B cell (primary cell): ENCODE results near the gene CNIH1. TPM values are rescaled to one million over a fixed set of nuclear protein-coding genes. Genes with fewer than 3 reads are reported as not detected.

Source experiments
- ATAC-seq: fragments of 200-7000 bp; cut with Tn5 transposase; one replicate; pipeline ENCODE4 v1.10.0; 2021; ENCODE audit warnings: low read depth, mild to moderate bottlenecking, moderate number of reproducible peaks, moderate library complexity
- CTCF ChIA-PET: fragments of 350-600 bp; sonication (Branson Sonifier 250); formaldehyde crosslinking; loops from one replicate; lab custom pipeline; 2021; ENCODE audit warnings: antibody characterized with exemption, inconsistent platforms; lab: Charles Lee
- POLR2A ChIA-PET: fragments of 350-600 bp; sonication (Branson Sonifier 250); formaldehyde crosslinking; loops from one replicate; lab custom pipeline; 2021; ENCODE audit warnings: antibody characterized with exemption; lab: Charles Lee
- DNase-seq: peaks from one replicate; pipeline ENCODE4 v3.0.0; 2013
- H2AFZ ChIP-seq: 2 replicates; pipeline ENCODE4 v1.6.1; 2012; ENCODE audit warnings: mild to moderate bottlenecking, low read depth, low read length; ENCODE audit not compliant: insufficient read depth, poor library complexity, severe bottlenecking
- H3K27ac ChIP-seq, 2 donors: 1 replicate in 1 of 2; 2 replicates in 1 of 2; pipeline ENCODE4 v1.5.1; 2012 to 2013; ENCODE audit warnings: low read length in 2 of 2, mild to moderate bottlenecking in 2 of 2, moderate library complexity in 1 of 2
- H3K27me3 ChIP-seq, 4 experiments: fragments of 200-600 bp in 1 of 4; sonication (generic) in 1 of 4; replicated peaks in 1 of 4; 1 replicate in 2 of 4; 2 replicates in 2 of 4; pipeline versions ENCODE4 v1.6.1 to v1.7.0; 2013 to 2016; ENCODE audit warnings: low read length in 3 of 4, mild to moderate bottlenecking in 2 of 4, mixed read lengths in 1 of 4, moderate library complexity in 1 of 4; ENCODE audit not compliant: insufficient read depth in 4 of 4, control insufficient read depth in 3 of 4; ENCODE audit errors: control extremely low read depth in 1 of 4
- H3K36me3 ChIP-seq, 2 experiments: replicated peaks in 1 of 2; 1 replicate in 1 of 2; 2 replicates in 1 of 2; pipeline versions ENCODE4 v1.6.1 to v1.7.1; 2013; ENCODE audit warnings: low read length in 1 of 2; ENCODE audit not compliant: insufficient read depth in 2 of 2, control insufficient read depth in 1 of 2; ENCODE audit errors: control extremely low read depth in 1 of 2, extremely low read depth in 1 of 2
- H3K4me1 ChIP-seq, 2 donors: fragments of 200-600 bp in 1 of 2; sonication (generic) in 1 of 2; 1 replicate in 1 of 2; 2 replicates in 1 of 2; pipeline versions ENCODE4 v1.5.1 to v1.6.1; 2013 to 2017; ENCODE audit warnings: low read length in 2 of 2; ENCODE audit not compliant: control insufficient read depth in 2 of 2, insufficient read depth in 2 of 2
- H3K4me2 ChIP-seq: replicated peaks from 2 replicates; pipeline ENCODE3; 2012; ENCODE audit warnings: mild to moderate bottlenecking, low read depth, low read length; ENCODE audit not compliant: poor library complexity, severe bottlenecking
- H3K4me3 ChIP-seq, 5 experiments: fragments of 200-600 bp in 1 of 5; sonication (generic) in 1 of 5; 1 replicate in 3 of 5; 2 replicates in 2 of 5; pipeline versions ENCODE4 v1.5.1 to v1.7.0; 2011 to 2016; ENCODE audit warnings: low read length in 4 of 5, mild to moderate bottlenecking in 4 of 5, low read depth in 2 of 5, control low read depth in 1 of 5, moderate library complexity in 1 of 5; ENCODE audit not compliant: insufficient read depth in 1 of 5; ENCODE audit errors: control extremely low read depth in 1 of 5, extremely low read depth in 1 of 5
- H3K79me2 ChIP-seq: fragments of 200-600 bp; sonication (generic); one replicate; pipeline ENCODE4 v1.6.0; 2016; ENCODE audit warnings: low read length; ENCODE audit not compliant: control insufficient read depth, insufficient read depth
- H3K9ac ChIP-seq: fragments of 200-600 bp; sonication (generic); 2 replicates; pipeline ENCODE4 v1.6.1; 2017; ENCODE audit warnings: mild to moderate bottlenecking, low read length, moderate library complexity
- H3K9me3 ChIP-seq, 3 donors: one replicate each; pipeline versions ENCODE4 v1.6.1 to v1.7.1; 2013; ENCODE audit warnings: low read length in 2 of 3; ENCODE audit not compliant: control insufficient read depth in 2 of 3, insufficient read depth in 1 of 3; ENCODE audit errors: control extremely low read depth in 1 of 3
- H4K20me1 ChIP-seq: 2 replicates; pipeline ENCODE4 v1.6.0; 2012; ENCODE audit warnings: mild to moderate bottlenecking, low read length; ENCODE audit not compliant: insufficient read depth, control insufficient read depth, poor library complexity, severe bottlenecking
- H3K27ac Mint-ChIP-seq: one replicate; pipeline ENCODE4 v1.8.0; 2021; ENCODE audit warnings: mixed read lengths
- H3K27me3 Mint-ChIP-seq: one replicate; pipeline ENCODE4 v1.8.0; 2021; ENCODE audit warnings: mixed read lengths
- H3K4me1 Mint-ChIP-seq: one replicate; pipeline ENCODE4 v1.8.0; 2021; ENCODE audit warnings: mixed read lengths
- H3K4me3 Mint-ChIP-seq: one replicate; pipeline ENCODE4 v1.8.0; 2021; ENCODE audit warnings: mixed read lengths
- H3K9me3 Mint-ChIP-seq: one replicate; pipeline ENCODE4 v1.8.0; 2022; ENCODE audit warnings: mixed read lengths; ENCODE audit not compliant: insufficient read depth
- EZH2 ChIP-seq: IDR thresholded peaks from 2 replicates; pipeline ENCODE4 v1.6.1; 2012; ENCODE audit warnings: borderline replicate concordance, low read depth, mild to moderate bottlenecking, moderate library complexity, low read length; ENCODE audit not compliant: insufficient read depth, poor library complexity, severe bottlenecking
- WGBS: methylation state at CpG from one replicate; pipeline ENCODE4 v1.1.5; 2013; ENCODE audit warnings: missing lambda C conversion rate; ENCODE audit not compliant: insufficient coverage; 5-methylcytosine and 5-hydroxymethylcytosine counted together
- intact Hi-C: fragments of 100-400 bp; cut with micrococcal nuclease; formaldehyde crosslinking; loops from one replicate; pipeline ENCODE4 v1.10.0; 2022
- polyA plus RNA-seq: library from polyadenylated mRNA; depleted of rRNA; stranded (reverse); fragments of >200 nt; gene quantifications from 2 replicates; pipeline ENCODE4 v1.2.3, GENCODE V29; 2012
- total RNA-seq, 2 donors: library from RNA; stranded (reverse); fragments of 120-200 nt in 1 of 2; gene quantifications; 1 replicate in 1 of 2; 2 replicates in 1 of 2; pipeline versions ENCODE4 v1.2.3 to v1.2.4, GENCODE V29; 2013 to 2022
- TF ChIP-seq, protein P1 (sequence below): fragments of 200-600 bp; IDR thresholded peaks from one replicate; pipeline ENCODE4 v1.8.0; 2022; ENCODE audit warnings: antibody characterized with exemption, mild to moderate bottlenecking

Gene CNIH1
- total and polyA plus RNA-seq, 2 donors (not counting 1 experiment from before 2014, with no cell fraction given): 42.8 to 66.4 TPM

DNA sequence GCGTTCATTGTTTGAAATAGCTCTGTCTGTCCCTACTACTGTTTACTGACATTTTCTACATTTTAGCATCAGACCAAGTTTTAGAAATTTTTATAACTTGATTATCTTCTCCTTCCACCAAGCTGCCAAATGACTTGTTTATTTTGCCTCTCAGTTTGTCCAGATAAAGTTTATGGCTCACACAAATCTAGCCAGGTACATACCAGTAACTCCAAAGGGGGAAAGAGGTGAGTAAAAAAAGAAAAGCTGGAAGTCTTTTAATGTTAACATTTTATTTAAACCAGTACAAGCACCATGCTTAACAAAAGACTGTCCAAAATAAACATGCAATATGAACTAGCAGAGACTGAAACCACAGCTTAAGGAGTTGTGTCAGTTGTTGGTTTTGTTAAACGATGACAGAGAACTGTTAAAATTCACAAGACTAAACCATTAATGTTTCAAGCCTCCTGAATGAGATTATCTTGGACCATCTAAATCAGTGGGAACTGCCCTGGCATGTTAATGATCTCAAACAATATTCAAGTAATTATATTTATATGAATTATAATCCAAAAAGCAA, 33.1 kb upstream of the CNIH1 start:
- no peak overlapping the region for H3K4me2 ChIP-seq
- ATAC-seq: no peak
- Mint-ChIP-seq H3K27ac (no peak overlapping the region), H3K27me3 (no peaks in the 10 kb centered on the region), H3K4me1 (peaks cover 12% of the 10 kb centered on the region), H3K9me3 (no peaks in the 10 kb centered on the region), H3K4me3 (no peak overlapping the region)
- no peak for DNase-seq
- no peak overlapping the region for H3K27ac ChIP-seq
- H3K4me1 ChIP-seq: no peaks in the 10 kb centered on the region
- peaks cover 0 to 23% of the 10 kb centered on the region in 2 experiments for H3K36me3 ChIP-seq
- no peak overlapping the region for H2AFZ ChIP-seq
- ChIA-PET POLR2A (no interaction called here), CTCF (no interaction called here)
- H3K9ac ChIP-seq: no peak overlapping the region
- peaks cover 8% of the 10 kb centered on the region for H3K79me2 ChIP-seq
- H3K9me3 ChIP-seq: no peaks in the 10 kb centered on the region
- intact Hi-C loops: no loop called here
- no CpG with 5 or more reads among the region's 2 CpGs for WGBS
- no peaks in the 10 kb centered on the region for H4K20me1 ChIP-seq
- TF ChIP-seq EZH2: no peak
- TF ChIP-seq, protein P1, sequence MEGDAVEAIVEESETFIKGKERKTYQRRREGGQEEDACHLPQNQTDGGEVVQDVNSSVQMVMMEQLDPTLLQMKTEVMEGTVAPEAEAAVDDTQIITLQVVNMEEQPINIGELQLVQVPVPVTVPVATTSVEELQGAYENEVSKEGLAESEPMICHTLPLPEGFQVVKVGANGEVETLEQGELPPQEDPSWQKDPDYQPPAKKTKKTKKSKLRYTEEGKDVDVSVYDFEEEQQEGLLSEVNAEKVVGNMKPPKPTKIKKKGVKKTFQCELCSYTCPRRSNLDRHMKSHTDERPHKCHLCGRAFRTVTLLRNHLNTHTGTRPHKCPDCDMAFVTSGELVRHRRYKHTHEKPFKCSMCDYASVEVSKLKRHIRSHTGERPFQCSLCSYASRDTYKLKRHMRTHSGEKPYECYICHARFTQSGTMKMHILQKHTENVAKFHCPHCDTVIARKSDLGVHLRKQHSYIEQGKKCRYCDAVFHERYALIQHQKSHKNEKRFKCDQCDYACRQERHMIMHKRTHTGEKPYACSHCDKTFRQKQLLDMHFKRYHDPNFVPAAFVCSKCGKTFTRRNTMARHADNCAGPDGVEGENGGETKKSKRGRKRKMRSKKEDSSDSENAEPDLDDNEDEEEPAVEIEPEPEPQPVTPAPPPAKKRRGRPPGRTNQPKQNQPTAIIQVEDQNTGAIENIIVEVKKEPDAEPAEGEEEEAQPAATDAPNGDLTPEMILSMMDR: no peak
- H3K27me3 ChIP-seq: no peaks in the 10 kb centered on the region
- no peak overlapping the region for H3K4me3 ChIP-seq

DNA sequence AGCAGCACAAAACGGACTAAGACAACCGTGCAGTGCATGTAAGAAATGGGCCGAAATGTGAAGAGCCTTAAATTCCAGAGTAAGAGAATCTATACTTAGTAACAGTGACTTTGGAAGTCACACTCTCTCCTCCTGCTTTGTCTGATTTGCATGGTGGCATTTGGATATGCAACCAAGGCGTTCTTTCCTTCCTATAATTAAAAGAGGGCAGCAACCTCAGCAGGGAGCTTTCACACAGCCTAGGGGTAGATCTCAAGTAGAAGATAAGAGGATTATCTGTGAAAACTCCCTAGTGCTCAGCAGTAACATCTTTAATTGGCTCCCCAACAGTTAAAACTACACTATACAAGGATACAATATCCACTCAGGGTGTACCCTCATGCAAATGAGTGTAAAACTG, 31.1 kb upstream of the CNIH1 start:
- CTCF ChIA-PET: no interaction called here
- no CpG with 5 or more reads among the region's 4 CpGs for whole genome bisulfite sequencing
- POLR2A ChIA-PET: no interaction called here

More for the DNA sequence above, 31.1 kb upstream of the CNIH1 start:
- peaks cover 5% of the 10 kb centered on the region for H3K9me3 Mint-ChIP-seq
- Histone ChIP-seq H3K4me3 (no peak overlapping the region), H3K27ac (no peak overlapping the region), H4K20me1 (no peaks in the 10 kb centered on the region), H3K4me2 (no peak overlapping the region), H3K9me3 (peaks cover 0 to 4% (median 0%) of the 10 kb centered on the region in 3 donors), H3K79me2 (no peaks in the 10 kb centered on the region), H3K36me3 (peaks cover 0 to 10% of the 10 kb centered on the region in 2 experiments), H2AFZ (no peak overlapping the region), H3K4me1 (no peaks in the 10 kb centered on the region), H3K27me3 (no peaks in the 10 kb centered on the region), H3K9ac (no peak overlapping the region)
- no peak overlapping the region for H3K27ac Mint-ChIP-seq
- intact Hi-C loops: no loop called here
- H3K4me1 Mint-ChIP-seq: peaks cover 9% of the 10 kb centered on the region
- no peak for DNase-seq
- no peaks in the 10 kb centered on the region for H3K27me3 Mint-ChIP-seq
- TF ChIP-seq, protein P1: no peak
- TF ChIP-seq EZH2: no peak
- no peak overlapping the region for H3K4me3 Mint-ChIP-seq
- ATAC-seq: no peak
